PC-9 (cell line): ENCODE results near the gene CAMTA1. TPM values are rescaled to one million over a fixed set of nuclear protein-coding genes. Genes with fewer than 3 reads are reported as not detected.

Source experiments
- BruUV-seq: library from RNA; stranded (reverse); fragments of 400-500 nt; replicated peaks from 2 replicates; lab custom pipeline; 2021; lab: Mats Ljungman, UMichigan
- CTCF ChIA-PET: fragments of 300-600 bp; sonication (Branson Sonifier 250); formaldehyde crosslinking; loops from one replicate; lab custom pipeline; 2022; ENCODE audit warnings: antibody characterized with exemption; lab: Charles Lee
- POLR2A ChIA-PET: fragments of 300-600 bp; sonication (Branson Sonifier 250); formaldehyde crosslinking; loops from one replicate; lab custom pipeline; 2022; ENCODE audit warnings: antibody characterized with exemption; ENCODE audit not compliant: unreplicated experiment; lab: Charles Lee
- DNase-seq, 2 experiments: peaks; one replicate each; pipeline versions ENCODE4 v3.0.0 to v3.0.0-alpha.2; 2015 to 2022; ENCODE audit warnings: mixed read lengths in 1 of 2
- H2AFZ ChIP-seq: fragments of 200-600 bp; sonication (generic); 2 replicates; pipeline ENCODE4 v1.8.1; 2017; ENCODE audit warnings: antibody characterized with exemption
- H3F3A ChIP-seq: fragments of 200-600 bp; sonication (generic); 2 replicates; pipeline ENCODE4 v1.8.1; 2017; ENCODE audit warnings: antibody characterized with exemption, mild to moderate bottlenecking, low read depth; ENCODE audit not compliant: insufficient read depth
- H3K27ac ChIP-seq: fragments of 200-600 bp; sonication (generic); 2 replicates; pipeline ENCODE4 v1.6.1; 2016; ENCODE audit warnings: mixed run types
- H3K27me3 ChIP-seq: fragments of 200-600 bp; sonication (generic); 2 replicates; pipeline ENCODE4 v1.6.1; 2016; ENCODE audit warnings: low read depth, mixed run types; ENCODE audit not compliant: insufficient read depth
- H3K36me3 ChIP-seq: fragments of 200-600 bp; sonication (generic); 2 replicates; pipeline ENCODE4 v1.6.1; 2016; ENCODE audit warnings: low read depth, mixed run types
- H3K4me1 ChIP-seq: fragments of 200-600 bp; sonication (generic); replicated peaks from 2 replicates; pipeline ENCODE4 v1.6.1; 2016; ENCODE audit warnings: mixed run types; ENCODE audit not compliant: insufficient read depth
- H3K4me2 ChIP-seq: fragments of 200-600 bp; sonication (generic); 2 replicates; pipeline ENCODE4 v1.6.1; 2017; ENCODE audit warnings: mixed run types
- H3K4me3 ChIP-seq: fragments of 200-600 bp; sonication (generic); 2 replicates; pipeline ENCODE4 v1.6.1; 2016; ENCODE audit warnings: mixed run types
- H3K79me2 ChIP-seq: fragments of 200-600 bp; sonication (generic); 2 replicates; pipeline ENCODE4 v1.6.1; 2017; ENCODE audit warnings: low read depth, mixed run types
- H3K9me2 ChIP-seq: fragments of 200-600 bp; sonication (generic); 2 replicates; pipeline ENCODE4 v1.8.1; 2017; ENCODE audit warnings: mild to moderate bottlenecking; ENCODE audit not compliant: insufficient read depth
- H3K9me3 ChIP-seq: fragments of 200-600 bp; sonication (generic); 2 replicates; pipeline ENCODE4 v1.8.1; 2016; ENCODE audit warnings: low read depth; ENCODE audit not compliant: insufficient read depth
- H4K20me1 ChIP-seq: fragments of 200-600 bp; sonication (generic); 2 replicates; pipeline ENCODE4 v1.8.1; 2017; ENCODE audit not compliant: insufficient read depth
- EZH2 ChIP-seq: fragments of 200-600 bp; sonication (generic); IDR thresholded peaks from 2 replicates; pipeline ENCODE4 v1.8.0; 2017; ENCODE audit warnings: antibody characterized with exemption, low read depth
- intact Hi-C: fragments of 100-400 bp; cut with micrococcal nuclease; formaldehyde crosslinking; loops from one replicate; pipeline ENCODE4 v1.10.0; 2022; ENCODE audit not compliant: unreplicated experiment
- total RNA-seq: library from RNA; stranded (reverse); gene quantifications from 2 replicates; pipeline ENCODE4 v1.2.3, GENCODE V29; 2021
- TF ChIP-seq, protein P1 (sequence below): fragments of 200-600 bp; sonication (generic); conservative IDR thresholded peaks from 2 replicates; pipeline ENCODE4 v1.6.1; 2017; ENCODE audit warnings: mixed run types, antibody characterized with exemption, mild to moderate bottlenecking, moderate library complexity

CAMTA1 gene
- total RNA-seq, 1 experiment from 2014 or later, result 72.3 TPM

- Histone ChIP-seq H3K4me3 (no peak overlapping the region), H2AFZ (no peak overlapping the region), H3K27ac (no peak overlapping the region), H3K79me2 (no peaks in the 10 kb centered on the region), H3K27me3 (peaks cover 11% of the 10 kb centered on the region), H3K9me3 (no peaks in the 10 kb centered on the region), H3K9me2 (no peaks in the 10 kb centered on the region), H3F3A (no peaks in the 10 kb centered on the region), H4K20me1 (no peaks in the 10 kb centered on the region), H3K4me1 (no peaks in the 10 kb centered on the region), H3K36me3 (no peaks in the 10 kb centered on the region), H3K4me2 (no peak overlapping the region)
- intact Hi-C loops, result no loop called here
- no peak for DNase-seq
- POLR2A ChIA-PET, result no interaction called here
- CTCF ChIA-PET, result no interaction called here
- TF ChIP-seq, protein P1, sequence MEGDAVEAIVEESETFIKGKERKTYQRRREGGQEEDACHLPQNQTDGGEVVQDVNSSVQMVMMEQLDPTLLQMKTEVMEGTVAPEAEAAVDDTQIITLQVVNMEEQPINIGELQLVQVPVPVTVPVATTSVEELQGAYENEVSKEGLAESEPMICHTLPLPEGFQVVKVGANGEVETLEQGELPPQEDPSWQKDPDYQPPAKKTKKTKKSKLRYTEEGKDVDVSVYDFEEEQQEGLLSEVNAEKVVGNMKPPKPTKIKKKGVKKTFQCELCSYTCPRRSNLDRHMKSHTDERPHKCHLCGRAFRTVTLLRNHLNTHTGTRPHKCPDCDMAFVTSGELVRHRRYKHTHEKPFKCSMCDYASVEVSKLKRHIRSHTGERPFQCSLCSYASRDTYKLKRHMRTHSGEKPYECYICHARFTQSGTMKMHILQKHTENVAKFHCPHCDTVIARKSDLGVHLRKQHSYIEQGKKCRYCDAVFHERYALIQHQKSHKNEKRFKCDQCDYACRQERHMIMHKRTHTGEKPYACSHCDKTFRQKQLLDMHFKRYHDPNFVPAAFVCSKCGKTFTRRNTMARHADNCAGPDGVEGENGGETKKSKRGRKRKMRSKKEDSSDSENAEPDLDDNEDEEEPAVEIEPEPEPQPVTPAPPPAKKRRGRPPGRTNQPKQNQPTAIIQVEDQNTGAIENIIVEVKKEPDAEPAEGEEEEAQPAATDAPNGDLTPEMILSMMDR, result no peak
- TF ChIP-seq EZH2, result no peak
- no TSS peak for BruUV-seq
Measured at GRCh38 chr1:7551442-7551841, 766.2 kb downstream of the CAMTA1 start.

DNA sequence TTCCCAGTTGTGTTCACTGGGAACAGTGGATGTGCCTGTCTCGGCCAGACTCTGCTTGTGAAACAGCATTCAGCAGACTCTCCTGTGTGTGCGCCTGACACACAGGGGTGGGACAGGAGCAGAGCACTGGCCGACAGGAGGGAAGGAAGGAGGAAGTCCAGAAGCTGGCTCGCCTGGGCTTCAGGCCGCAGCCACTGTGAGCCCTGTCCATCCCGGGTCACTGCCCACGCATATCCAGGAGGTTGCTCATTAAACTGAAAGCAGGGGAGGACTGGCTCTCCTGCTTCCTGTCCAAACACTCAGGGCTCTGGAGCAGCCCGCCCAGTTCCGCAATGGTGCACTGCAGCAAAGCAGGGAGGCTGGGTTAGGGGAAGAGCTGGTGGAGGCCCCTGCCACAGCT, 767.1 kb downstream of the CAMTA1 start:
- TF ChIP-seq, protein P1, result no peak
- Histone ChIP-seq H3K9me2 (no peaks in the 10 kb centered on the region), H3K4me2 (no peak overlapping the region), H3K9me3 (no peaks in the 10 kb centered on the region), H3K27ac (no peak overlapping the region), H3K27me3 (peaks cover 19% of the 10 kb centered on the region), H3K4me1 (no peaks in the 10 kb centered on the region), H3K4me3 (no peak overlapping the region), H2AFZ (no peak overlapping the region), H3F3A (no peaks in the 10 kb centered on the region), H3K79me2 (no peaks in the 10 kb centered on the region), H3K36me3 (no peaks in the 10 kb centered on the region), H4K20me1 (no peaks in the 10 kb centered on the region)
- BruUV-seq, result no TSS peak
- DNase-seq, result no peak
- ChIA-PET CTCF (no interaction called here), POLR2A (no interaction called here)
- intact Hi-C loops, result no loop called here

- Histone ChIP-seq H3K9me2 (no peaks in the 10 kb centered on the region), H4K20me1 (no peaks in the 10 kb centered on the region), H3K27ac (no peak overlapping the region), H3K4me1 (no peaks in the 10 kb centered on the region), H3F3A (no peaks in the 10 kb centered on the region), H3K4me2 (no peak overlapping the region), H3K4me3 (no peak overlapping the region), H3K9me3 (no peaks in the 10 kb centered on the region), H3K79me2 (no peaks in the 10 kb centered on the region), H3K27me3 (peaks cover 27% of the 10 kb centered on the region), H2AFZ (no peak overlapping the region), H3K36me3 (no peaks in the 10 kb centered on the region)
- POLR2A ChIA-PET, result no interaction called here
- BruUV-seq, result no TSS peak
- no peak for DNase-seq
- intact Hi-C loops, result no loop called here
- CTCF ChIA-PET, result no interaction called here
- TF ChIP-seq, protein P1, result no peak
- no peak for TF ChIP-seq EZH2
Measured at GRCh38 chr1:7553042-7553690, 767.9 kb downstream of the CAMTA1 start.
